Thymus (tissue), 14 donors: ENCODE data around the gene SEC61B. TPM values are rescaled to one million over a fixed set of nuclear protein-coding genes. Genes with fewer than 3 reads are reported as not detected.

Source experiments
- DNase-seq, 9 donors: peaks; one replicate each; pipeline ENCODE4 v3.0.0-alpha.2; 2013; ENCODE audit warnings: low spot score in 9 of 9, low read depth in 6 of 9, missing footprints in 1 of 9
- H3K27ac ChIP-seq, 2 donors: one replicate each; pipeline ENCODE4 v1.5.1; 2013; ENCODE audit warnings: control low read depth in 1 of 2, low read depth in 1 of 2, low read length in 1 of 2, mild to moderate bottlenecking in 1 of 2, moderate library complexity in 1 of 2
- H3K27me3 ChIP-seq, 2 donors: one replicate each; pipeline ENCODE4 v1.5.1; 2013; ENCODE audit warnings: low read length in 1 of 2; ENCODE audit not compliant: control insufficient read depth in 2 of 2, insufficient read depth in 1 of 2
- H3K36me3 ChIP-seq, 2 donors: one replicate each; pipeline ENCODE4 v1.5.1; 2013; ENCODE audit warnings: low read length in 1 of 2, mild to moderate bottlenecking in 1 of 2, moderate library complexity in 1 of 2; ENCODE audit not compliant: control insufficient read depth in 2 of 2, insufficient read depth in 2 of 2
- H3K4me1 ChIP-seq, 2 donors: one replicate each; pipeline ENCODE4 v1.5.1; 2013; ENCODE audit warnings: low read length in 2 of 2; ENCODE audit not compliant: control insufficient read depth in 2 of 2, insufficient read depth in 2 of 2
- H3K4me3 ChIP-seq, 2 donors: one replicate each; pipeline ENCODE4 v1.5.1; 2013; ENCODE audit warnings: low read length in 2 of 2, control low read depth in 1 of 2, mild to moderate bottlenecking in 1 of 2
- H3K9me3 ChIP-seq, 2 donors: one replicate each; pipeline ENCODE4 v1.5.1; 2013; ENCODE audit warnings: low read length in 1 of 2, mild to moderate bottlenecking in 1 of 2; ENCODE audit not compliant: control insufficient read depth in 2 of 2, insufficient read depth in 1 of 2
- WGBS: extraction: QIAGEN DNeasy Blood & Tissue Kit; methylation state at CpG from one replicate; pipeline ENCODE4 v1.1.7; 2013; 5-methylcytosine and 5-hydroxymethylcytosine counted together
- long read RNA-seq, 10 donors: transcript quantifications; one replicate each; lab custom pipeline, GENCODE V29; 2026
- polyA plus RNA-seq: library from polyadenylated mRNA; stranded (reverse); fragments of 200-250 nt; gene quantifications from one replicate; pipeline ENCODE4 v1.2.3, GENCODE V29; 2013
- total RNA-seq: library from RNA; stranded (reverse); fragments of 120-200 nt; gene quantifications from one replicate; pipeline ENCODE4 v1.2.4, GENCODE V29; 2013
- donor health status: healthy.

The SEC61B gene
- 197 TPM for total RNA-seq
- 340 TPM for polyA plus RNA-seq
- long read RNA-seq, donor 1, transcript SEC61B-201 (4 exons, 545 nt): major isoform, 22 of 31 reads
- long read RNA-seq, donor 1, partial matches to known transcripts: 8 of 31 reads
- long read RNA-seq, donor 1, other reads (novel, unspliced or antisense): 0 of 31 reads
- long read RNA-seq, donor 2: 0 reads
- long read RNA-seq, donor 3, transcript SEC61B-201 (4 exons, 545 nt): major isoform, 435 of 470 reads
- long read RNA-seq, donor 3, transcript SEC61B-202 (2 exons, 687 nt): minor isoform, 5 of 470 reads
- long read RNA-seq, donor 3, partial matches to known transcripts: 30 of 470 reads
- long read RNA-seq, donor 3, other reads (novel, unspliced or antisense): 0 of 470 reads
- long read RNA-seq, donor 4, transcript SEC61B-201 (4 exons, 545 nt): major isoform, 97 of 129 reads
- long read RNA-seq, donor 4, partial matches to known transcripts: 28 of 129 reads
- long read RNA-seq, donor 4, other reads (novel, unspliced or antisense): 0 of 129 reads
- long read RNA-seq, donor 5, transcript SEC61B-201 (4 exons, 545 nt): major isoform, 328 of 370 reads
- long read RNA-seq, donor 5, transcript SEC61B-202 (2 exons, 687 nt): minor isoform, 6 of 370 reads
- long read RNA-seq, donor 5, partial matches to known transcripts: 36 of 370 reads
- long read RNA-seq, donor 5, other reads (novel, unspliced or antisense): 0 of 370 reads
- long read RNA-seq, donor 6, transcript SEC61B-201 (4 exons, 545 nt): major isoform, 137 of 152 reads
- long read RNA-seq, donor 6, partial matches to known transcripts: 12 of 152 reads
- long read RNA-seq, donor 6, other reads (novel, unspliced or antisense): 0 of 152 reads
- long read RNA-seq, donor 7, transcript SEC61B-201 (4 exons, 545 nt): major isoform, 154 of 200 reads
- long read RNA-seq, donor 7, transcript SEC61B-202 (2 exons, 687 nt): minor isoform, 8 of 200 reads
- long read RNA-seq, donor 7, partial matches to known transcripts: 38 of 200 reads
- long read RNA-seq, donor 7, other reads (novel, unspliced or antisense): 0 of 200 reads
- long read RNA-seq, donor 8, transcript SEC61B-201 (4 exons, 545 nt): major isoform, 74 of 88 reads
- long read RNA-seq, donor 8, partial matches to known transcripts: 14 of 88 reads
- long read RNA-seq, donor 8, other reads (novel, unspliced or antisense): 0 of 88 reads
- long read RNA-seq, donor 9, transcript SEC61B-201 (4 exons, 545 nt): major isoform, 137 of 154 reads
- long read RNA-seq, donor 9, partial matches to known transcripts: 16 of 154 reads
- long read RNA-seq, donor 9, other reads (novel, unspliced or antisense): 0 of 154 reads
- long read RNA-seq, donor 10, transcript SEC61B-201 (4 exons, 545 nt): major isoform, 175 of 207 reads
- long read RNA-seq, donor 10, partial matches to known transcripts: 31 of 207 reads
- long read RNA-seq, donor 10, other reads (novel, unspliced or antisense): 0 of 207 reads

DNA sequence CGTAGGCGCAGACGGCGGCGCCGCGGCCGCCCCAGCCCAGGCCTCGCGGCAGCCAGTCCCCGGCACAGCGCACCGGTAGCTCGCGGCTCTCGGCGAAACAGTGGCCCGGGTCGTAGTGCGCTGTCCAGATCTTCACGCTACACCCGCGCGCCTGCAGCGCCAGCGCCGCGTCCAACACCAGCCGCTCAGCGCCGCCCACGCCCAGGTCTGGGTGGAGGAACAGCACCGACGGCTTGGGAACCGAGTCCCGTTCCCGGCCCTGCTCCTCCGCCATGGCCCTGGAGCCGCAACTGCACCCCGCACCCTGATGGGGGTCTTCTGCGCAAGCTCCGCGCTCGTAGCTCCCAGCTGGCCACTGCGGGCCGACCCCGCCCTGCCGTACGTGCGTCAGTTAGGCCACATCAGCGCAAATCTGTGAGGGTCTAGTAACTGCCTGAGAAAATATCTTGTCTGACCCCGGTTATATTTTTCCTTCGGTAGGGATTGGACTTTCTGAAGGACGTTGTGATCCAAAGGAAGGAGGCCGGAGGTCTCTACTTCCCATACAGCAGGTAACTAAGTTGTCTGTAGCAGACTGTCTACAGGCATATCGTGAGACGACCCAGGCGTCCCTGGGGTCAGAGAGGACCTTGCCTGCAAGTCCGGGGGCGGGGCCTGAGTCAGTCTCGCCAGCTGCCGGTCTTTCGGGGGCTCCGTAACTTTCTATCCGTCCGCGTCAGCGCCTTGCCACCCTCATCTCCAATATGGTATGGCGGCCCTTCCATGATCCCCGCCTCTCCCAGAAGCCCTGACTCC lies at the start of gene SEC61B, which contains the start of gene ALG2:
SEC61B (plus strand) TSS at position 662 of the 795 bp plus-strand sequence; CDS start at position 744, 82 bp downstream.
ALG2 (minus strand) TSS at position 322 of the 795 bp plus-strand sequence; CDS start at position 274, 48 bp downstream.
- Histone ChIP-seq H3K4me1 (peaks cover 14 to 24% of the 10 kb centered on the region in 2 donors), H3K4me3 (peak within 1 kb of the TSS; percentile 79 to 93), H3K36me3 (peaks cover 15 to 47% of the 10 kb centered on the region in 2 donors), H3K27me3 (no peaks in the 10 kb centered on the region), H3K9me3 (no peaks in the 10 kb centered on the region), H3K27ac (peak within 1 kb of the TSS; percentile 94 to 98)
- under 1% methylated on average over 70 of the region's 70 CpGs for WGBS
- DNase-seq: peak; percentile 88 to 97 (median 94)

GRCh38 chr9:99173570-99174504 lies 48.2 kb upstream of the SEC61B start:
- H3K36me3 ChIP-seq: no peaks in the 10 kb centered on the region
- 95% methylated on average over 10 of the region's 10 CpGs for WGBS

GRCh38 chr9:99176527-99177013 lies 45.5 kb upstream of the SEC61B start:
- 93% methylated on average over 4 of the region's 4 CpGs for WGBS
- no peak for DNase-seq
- H3K27me3 ChIP-seq: no peaks in the 10 kb centered on the region
- H3K4me3 ChIP-seq: no peak overlapping the region
- H3K27ac ChIP-seq: no peak overlapping the region
- peaks cover 0 to 9% of the 10 kb centered on the region in 2 donors for H3K4me1 ChIP-seq
- no peaks in the 10 kb centered on the region for H3K9me3 ChIP-seq
- H3K36me3 ChIP-seq: no peaks in the 10 kb centered on the region

More at GRCh38 chr9:99173570-99174504, 48.2 kb upstream of the SEC61B start:
- Histone ChIP-seq H3K9me3 (no peaks in the 10 kb centered on the region), H3K4me1 (no peaks in the 10 kb centered on the region), H3K27ac (no peak overlapping the region), H3K4me3 (no peak overlapping the region), H3K27me3 (no peaks in the 10 kb centered on the region)
- DNase-seq: no peak

GRCh38 chr9:99177576-99178366 lies 44.3 kb upstream of the SEC61B start:
- H3K9me3 ChIP-seq: no peaks in the 10 kb centered on the region

GRCh38 chr9:99178912-99179872 lies 42.9 kb upstream of the SEC61B start:
- no peaks in the 10 kb centered on the region for H3K9me3 ChIP-seq
- H3K4me1 ChIP-seq: peaks cover 0 to 15% of the 10 kb centered on the region in 2 donors
- no peak overlapping the region for H3K27ac ChIP-seq
- H3K36me3 ChIP-seq: no peaks in the 10 kb centered on the region
- H3K4me3 ChIP-seq: no peak overlapping the region
- 99% methylated on average over 17 of the region's 17 CpGs for WGBS
- no peak for DNase-seq
- H3K27me3 ChIP-seq: no peaks in the 10 kb centered on the region

More at GRCh38 chr9:99177576-99178366, 44.3 kb upstream of the SEC61B start:
- Histone ChIP-seq H3K27ac (no peak overlapping the region), H3K36me3 (no peaks in the 10 kb centered on the region), H3K4me3 (no peak overlapping the region), H3K4me1 (peaks cover 0 to 13% of the 10 kb centered on the region in 2 donors), H3K27me3 (no peaks in the 10 kb centered on the region)
- DNase-seq: no peak
- 98% methylated on average over 8 of the region's 8 CpGs for WGBS

GRCh38 chr9:99180199-99180598 lies 41.9 kb upstream of the SEC61B start:
- Histone ChIP-seq H3K27ac (no peak overlapping the region), H3K4me3 (no peak overlapping the region), H3K9me3 (no peaks in the 10 kb centered on the region), H3K4me1 (peaks cover 2 to 22% of the 10 kb centered on the region in 2 donors), H3K27me3 (no peaks in the 10 kb centered on the region), H3K36me3 (no peaks in the 10 kb centered on the region)
- DNase-seq: no peak
- 100% methylated on average over 1 of the region's 1 CpG for WGBS
